SIG-M5 treated with dmso at 0.1 percent for 504 hours (cell line): ENCODE results near the gene CRYBG2.
"Not testable (repeated sequence)": the region's sequence is repeated elsewhere in the genome, so short reads cannot be mapped to it uniquely, and the experiment has no call there.

Experiments
- DNase-seq: peaks from one replicate; lab custom pipeline; 2025; ENCODE audit not compliant: unreplicated experiment; lab: John Stamatoyannopoulos, UW

Gene CRYBG2

DNA sequence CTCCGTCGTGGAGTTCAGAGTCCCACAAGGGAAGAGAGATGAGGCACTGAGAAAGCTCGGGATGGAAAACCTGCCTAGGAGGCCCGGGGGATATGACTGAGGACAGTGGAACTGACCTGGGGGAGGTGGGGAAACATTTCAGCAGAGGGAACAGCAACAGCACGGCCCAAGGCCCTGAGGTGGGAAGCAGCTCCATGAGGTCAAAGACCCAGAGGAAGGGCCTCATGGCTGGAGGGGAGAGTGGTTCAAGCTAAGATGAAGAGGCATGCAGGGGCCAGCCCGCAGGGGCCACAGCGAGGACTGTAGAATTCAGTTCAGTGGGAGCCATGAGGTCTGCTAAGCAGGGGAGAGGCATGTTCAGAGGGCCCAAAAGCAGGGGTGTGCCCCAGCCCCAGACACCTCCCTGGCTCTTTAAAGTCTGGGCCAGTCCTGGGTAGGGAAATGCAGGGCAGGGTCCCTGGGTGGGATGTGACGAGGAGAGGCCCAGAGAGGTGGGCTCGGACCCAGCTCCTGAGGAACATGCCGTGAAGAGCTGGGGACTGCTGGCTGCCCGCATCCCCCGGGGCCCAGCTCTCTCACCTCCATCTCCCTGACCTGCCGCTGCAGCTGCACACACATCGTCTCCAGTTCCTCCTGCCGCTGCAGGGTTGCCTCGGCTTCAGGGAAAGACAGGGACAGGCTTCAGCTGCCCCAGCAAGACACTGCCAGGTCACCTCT is 57.4 kb downstream of the CRYBG2 start:
- DNase-seq = no peak

DNA sequence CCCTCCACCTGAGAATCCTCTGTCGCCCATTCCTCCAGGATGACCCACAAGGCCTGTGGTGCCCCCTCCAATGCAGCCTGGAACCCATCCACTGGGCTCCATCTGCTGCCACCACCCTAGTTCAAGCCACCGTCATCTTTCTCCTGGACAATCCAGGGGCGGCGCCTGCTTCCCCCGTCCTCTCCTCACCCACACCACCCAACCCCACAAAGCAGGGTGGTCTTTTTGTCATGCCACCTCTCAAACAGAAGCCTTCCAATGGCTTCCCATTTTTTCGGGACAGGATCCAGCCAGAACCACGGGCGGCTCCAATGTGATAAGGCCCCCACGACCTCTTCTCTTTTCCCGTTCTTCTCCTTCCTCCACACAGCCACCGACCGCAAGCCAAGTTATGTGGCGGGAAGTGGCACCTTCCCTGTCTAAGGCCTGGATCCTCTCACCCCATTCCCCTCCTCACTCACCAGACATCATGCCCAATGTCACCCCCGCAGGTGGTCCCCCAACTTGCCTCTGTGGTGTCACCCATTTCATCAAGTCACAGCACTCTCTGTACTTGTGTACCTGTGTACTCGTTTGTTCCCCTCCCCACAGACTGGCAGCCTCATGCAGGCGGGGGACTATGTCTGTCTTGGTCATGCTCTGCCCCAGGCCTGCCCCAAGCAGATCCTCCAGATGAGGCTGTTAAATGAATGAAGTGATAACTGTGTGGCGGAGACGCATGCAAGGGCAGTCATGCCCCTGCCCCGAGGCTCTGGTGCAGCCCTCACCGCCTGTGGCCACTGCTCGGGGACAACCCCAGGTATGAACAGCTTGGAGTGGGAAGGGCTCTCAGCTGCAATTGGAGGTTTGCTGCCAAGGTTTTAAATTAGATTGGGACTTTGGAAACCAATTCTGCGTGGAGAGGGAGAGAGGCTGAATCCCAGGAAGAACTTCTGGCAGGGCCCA is 58.5 kb downstream of the CRYBG2 start:
- DNase-seq = no peak

DNA sequence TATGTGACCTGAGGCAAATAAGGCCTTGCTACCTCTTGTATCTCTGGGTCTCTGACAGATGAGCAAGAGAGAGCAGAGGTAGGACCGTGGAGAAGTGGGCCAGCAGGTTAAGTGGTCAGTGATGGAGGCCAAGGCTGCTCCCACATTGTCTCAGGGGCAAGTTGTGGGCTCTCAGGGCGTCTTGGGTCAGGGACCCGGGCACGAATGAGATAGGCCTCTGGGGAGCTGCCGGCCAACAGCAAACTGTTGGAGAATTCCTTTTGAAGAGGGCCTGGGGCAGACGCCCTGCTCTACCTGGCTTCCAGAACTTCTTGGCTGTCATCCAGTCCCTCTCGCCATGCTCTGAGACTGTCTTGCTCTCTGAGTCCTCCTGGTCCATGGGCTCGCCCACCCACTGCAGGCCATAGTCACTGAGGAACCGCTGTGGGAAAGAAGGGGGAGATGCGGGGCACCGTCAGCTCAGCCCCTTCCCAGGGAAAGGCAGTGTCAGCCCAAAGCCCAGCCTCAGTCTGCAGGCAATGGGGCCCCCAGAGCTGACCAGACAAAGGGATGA is 59.9 kb downstream of the CRYBG2 start:
- DNase-seq = no peak

DNA sequence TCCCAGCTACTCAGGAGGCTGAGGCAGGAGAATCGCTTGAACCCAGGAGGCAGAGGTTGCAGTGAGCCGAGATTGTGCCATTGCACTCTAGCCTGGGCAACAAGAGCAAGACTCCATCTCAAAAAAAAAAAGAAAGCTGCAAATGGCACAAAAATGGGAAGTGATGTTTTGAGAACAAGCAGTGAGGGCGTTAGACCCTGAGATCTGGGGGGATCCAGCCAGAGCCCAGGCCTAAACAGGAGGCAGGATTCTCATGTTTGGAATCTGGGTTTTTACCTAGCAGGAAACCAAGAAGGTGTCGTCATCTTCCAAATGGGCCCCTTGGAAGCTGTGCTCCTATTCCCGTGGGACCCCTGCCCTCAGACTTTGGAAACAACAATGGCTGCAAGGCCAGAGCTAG is 61.2 kb downstream of the CRYBG2 start:
- not testable (repeated sequence) for DNase-seq

DNA sequence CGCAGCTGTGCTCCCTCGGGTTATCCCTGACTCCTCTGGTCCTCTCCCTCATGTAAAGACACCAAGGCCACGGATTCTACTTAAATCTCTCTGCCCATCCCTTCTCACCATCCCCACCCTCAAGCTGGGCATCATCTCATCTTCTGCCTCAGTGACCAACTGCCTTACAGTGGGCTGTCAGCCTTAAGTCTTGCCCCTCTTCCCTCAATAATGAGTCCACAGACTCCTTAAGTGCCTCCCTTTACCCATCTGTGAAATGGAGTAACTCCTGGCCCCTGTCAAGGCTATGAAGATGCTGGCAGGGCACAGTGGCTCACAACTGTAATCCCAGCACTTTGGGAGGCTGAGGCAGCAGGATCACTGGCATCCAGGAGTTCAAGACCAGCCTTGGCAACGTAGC is 62.0 kb downstream of the CRYBG2 start:
- no peak for DNase-seq

DNA sequence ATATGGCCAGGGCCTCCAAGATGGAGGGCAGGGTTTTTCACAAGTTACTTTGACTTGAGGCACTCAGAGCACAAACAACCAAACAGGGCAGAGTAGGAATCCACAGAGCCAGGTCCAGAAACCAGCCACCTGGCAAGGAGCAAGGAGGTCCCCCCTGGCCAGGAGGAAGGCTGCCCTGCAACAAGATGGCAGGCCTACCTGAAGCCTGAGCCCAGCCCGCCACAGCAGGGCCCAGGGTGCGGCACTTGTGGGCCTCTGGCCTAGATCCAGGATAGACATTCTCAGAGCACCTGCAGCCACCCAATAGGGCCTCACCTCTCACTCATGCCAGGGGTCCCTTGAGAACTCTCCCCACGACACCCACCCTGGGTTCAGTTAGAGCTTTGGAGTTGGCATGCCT is 62.5 kb downstream of the CRYBG2 start:
- DNase-seq = no peak

DNA sequence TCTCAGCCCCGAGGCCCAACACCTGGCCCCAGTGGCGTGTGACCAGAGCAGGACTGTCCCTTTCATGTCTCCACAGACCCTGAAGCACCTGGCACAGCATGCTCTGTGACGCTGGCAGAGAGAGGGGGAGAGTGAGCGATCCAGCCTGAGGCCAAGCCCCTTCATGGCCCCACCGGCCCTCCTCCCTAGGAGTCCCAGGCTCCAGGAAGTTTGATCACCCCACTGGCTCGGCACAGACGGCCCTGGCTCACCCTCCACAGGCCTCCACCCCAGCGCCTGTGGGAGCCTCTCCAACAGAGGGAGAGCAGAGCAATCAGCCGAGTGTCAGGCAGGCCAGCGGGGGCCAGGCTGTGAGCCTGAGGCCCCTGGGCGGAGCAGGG is 63.1 kb downstream of the CRYBG2 start:
- DNase-seq = no peak

DNA sequence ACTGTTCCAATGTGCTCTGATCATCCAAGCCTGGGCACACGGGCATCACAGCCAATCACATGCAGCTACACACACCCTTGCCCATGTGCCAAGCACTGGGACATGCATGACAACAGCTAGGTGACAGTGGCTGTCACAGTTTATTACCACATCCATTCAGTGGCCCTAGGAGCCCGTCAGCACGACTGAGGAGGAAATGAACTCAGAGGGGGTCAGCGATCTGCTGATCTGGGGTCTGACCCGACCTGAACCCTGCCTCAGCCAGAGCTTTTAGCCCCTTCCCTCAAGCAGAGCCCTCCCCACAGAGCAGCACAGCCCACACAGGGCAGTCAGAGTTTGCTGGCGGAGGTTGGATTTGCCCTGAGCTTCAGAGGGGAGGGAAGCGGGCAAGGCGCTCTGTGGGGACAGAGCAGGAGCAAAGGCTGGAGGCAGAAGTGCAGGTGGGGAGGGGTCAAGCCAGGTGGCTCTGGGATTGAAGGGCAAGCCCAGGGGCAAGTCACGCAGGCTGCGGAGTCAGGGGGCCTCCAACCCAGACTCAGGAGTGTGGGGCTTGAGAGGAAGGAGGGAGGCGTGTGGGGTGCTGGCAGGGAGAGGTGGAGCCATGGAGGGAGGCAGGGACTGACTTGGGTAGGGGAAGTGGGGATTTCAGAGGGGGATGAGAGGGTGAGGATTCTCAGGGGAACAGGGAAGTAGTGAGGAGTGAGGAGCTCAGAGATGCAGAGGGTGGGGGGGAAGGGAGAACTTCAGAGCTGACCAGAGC is 63.6 kb downstream of the CRYBG2 start:
- DNase-seq = peak; percentile 74

DNA sequence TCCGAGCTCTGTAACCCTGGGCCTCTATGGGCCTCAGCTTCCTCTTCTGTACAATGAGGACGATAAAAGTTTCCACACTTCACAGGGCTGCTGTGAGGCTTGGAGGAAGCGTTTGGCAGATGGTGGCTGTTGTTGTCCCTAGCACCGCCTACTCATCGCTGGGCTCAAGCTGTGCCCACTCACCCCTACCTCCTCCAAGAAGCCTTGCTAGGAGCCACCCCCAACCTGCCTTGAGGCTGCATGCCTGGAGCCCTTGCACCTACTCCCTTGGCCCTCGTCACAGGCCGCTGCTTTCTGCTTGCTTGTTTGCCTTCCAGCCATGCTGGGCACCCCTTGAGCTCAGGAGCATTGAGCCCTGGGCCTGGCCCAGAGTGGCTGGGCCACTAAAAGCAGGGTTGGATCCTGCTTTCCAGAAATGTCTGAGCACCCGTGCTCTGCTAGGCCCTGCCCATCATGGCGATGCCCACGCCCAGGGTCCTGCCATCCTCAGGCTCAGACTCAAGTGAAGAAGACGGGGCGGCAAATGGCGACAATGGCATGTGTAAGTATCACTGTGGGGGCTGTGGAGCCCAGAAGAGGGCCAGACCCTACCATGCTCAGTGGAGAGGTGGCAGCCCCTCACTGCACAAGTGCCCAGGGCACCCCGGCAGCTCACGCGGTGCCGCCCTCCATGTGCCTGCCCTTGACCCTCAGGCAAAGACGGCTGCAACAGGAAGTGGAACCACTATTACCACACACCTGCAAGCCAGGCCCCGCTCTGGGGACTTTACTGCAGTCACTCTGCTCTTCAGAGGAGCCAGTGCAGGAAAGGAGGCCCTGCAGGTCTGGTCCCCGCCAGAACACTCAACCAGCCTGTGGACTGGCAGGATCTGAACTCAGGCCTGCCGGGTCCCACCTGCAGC is 64.5 kb downstream of the CRYBG2 start:
- DNase-seq = peak; percentile 91

DNA sequence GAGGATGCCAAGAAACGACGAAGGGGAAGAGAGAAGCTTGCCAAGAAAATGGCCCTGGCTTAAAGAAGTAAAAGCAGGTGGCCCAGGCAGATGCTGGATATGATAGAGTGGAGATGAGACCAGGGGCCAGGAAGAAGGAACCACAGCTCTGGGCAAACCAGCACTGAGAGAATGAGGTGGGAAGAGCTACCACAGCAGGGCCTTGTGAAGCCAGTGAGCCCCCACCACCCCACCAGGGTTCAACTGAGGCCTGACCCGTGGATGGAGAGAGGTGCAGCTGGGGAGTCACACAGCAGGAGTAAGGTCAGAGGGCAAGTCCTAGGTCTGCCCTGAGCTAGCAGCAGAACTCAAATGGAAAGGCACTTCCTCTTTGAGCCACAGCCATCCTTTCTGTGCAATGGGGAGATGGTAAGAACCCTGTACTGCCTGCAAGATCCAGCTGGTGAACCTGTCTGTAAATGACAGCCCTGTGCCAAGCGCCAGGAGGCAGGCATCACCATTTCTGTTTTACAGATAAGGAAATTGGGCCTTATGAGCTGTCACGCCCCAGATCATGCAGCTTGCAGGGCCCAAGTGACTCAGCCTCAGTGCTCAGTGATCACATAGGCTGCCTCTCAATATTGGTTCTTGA is 65.5 kb downstream of the CRYBG2 start:
- DNase-seq = peak; percentile 69

DNA sequence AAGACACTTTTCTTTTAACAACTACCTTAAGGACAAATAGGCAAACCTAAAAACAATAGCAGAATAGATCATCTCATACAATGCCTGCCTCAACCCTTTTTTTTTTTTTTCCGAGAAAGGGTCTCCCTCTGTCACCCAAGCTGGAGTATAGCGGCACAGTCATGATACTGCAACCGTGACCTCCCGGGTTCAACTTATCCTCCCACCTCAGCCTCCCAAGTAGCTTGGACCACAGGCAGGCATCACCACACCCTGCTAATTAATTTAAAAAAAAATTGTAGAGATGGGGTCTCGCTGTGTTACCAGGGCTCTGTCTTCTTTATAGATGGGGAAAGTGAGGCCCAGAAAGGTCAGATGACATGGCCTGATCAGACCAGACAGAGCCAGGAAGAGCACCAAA is 66.1 kb downstream of the CRYBG2 start:
- no peak for DNase-seq

DNA sequence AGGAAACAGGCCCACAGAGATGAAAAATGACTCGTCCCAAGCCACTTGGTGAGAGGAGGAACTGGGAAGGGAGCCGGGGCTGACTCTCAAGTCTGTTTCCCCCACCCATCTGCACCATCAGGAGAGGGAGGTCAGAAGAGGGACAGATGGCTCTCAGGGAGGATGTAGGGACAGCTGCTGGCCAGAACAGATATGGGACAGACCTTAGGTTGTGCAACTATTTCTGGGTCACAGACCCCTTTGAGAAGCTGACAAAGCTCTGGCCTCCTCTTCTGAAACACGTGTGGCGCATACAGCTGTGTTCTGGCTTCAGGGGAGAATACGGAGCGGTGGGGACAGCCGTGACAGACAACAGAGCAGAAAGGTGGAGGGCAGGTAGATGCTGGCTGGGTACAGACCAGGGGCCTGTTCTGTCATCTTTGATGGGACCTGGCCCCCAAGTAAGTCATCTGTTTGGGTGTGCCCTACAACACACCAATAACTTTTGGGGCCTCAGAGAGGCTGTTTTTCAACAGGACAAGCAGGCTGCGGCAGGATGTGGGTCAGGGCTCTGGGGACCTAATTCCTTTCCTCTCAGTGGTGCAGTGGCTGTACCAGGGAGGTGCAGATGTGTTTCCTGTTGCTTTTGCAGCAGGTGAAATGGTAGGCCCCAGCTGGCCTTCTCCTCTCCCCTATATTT is 66.8 kb downstream of the CRYBG2 start:
- DNase-seq = peak; percentile 27

DNA sequence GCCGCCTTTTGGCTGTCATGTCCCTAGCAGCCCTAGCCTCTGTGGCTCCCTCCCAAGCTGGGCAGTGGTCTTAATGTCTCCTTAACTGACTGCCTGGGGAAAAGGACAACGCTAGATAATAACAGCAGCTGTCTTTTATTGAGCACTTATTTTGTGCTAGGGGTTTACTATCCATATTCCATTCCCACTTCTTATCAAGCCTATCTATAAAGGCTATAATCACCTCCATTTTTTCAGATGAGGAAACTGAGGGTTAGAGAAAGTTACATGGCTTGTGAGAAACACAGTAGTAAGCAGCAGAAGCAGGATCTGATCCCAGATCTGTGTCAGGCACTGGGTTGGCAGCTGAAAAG is 67.9 kb downstream of the CRYBG2 start:
- no peak for DNase-seq

DNA sequence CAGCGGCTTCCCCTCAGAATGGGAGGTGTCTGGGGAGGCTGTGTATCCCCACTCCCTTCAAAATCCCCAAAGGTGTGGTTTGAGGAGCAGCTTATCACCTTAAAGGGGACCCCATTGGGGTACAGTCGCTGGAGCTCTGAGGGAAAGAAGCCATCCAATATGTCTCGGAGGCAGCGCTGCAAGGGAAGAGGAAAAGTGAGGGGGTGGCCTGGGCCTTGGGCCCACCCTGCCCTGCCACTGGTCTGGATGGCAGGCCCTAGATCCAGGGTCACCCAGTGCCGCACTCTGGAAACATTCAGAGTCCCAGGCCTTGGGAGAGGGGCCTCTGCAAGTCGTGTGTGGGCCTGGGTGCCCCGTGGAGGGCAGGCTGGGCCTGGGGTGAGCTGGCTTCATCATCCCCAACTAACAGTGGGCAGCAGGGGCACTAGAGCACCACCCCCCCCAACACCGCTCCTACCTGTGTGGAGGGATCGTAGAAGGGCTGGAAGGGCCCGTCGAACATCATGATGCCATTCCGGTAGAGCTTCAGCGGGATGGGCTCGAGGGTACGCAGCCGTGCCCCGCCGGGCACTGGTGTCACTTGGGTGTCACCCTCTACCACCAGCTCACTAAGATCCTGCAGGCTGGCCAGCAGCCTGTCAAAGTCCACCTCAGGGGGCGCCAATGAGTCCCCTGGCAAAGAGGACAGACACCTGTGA is 68.4 kb downstream of the CRYBG2 start:
- DNase-seq = no peak

DNA sequence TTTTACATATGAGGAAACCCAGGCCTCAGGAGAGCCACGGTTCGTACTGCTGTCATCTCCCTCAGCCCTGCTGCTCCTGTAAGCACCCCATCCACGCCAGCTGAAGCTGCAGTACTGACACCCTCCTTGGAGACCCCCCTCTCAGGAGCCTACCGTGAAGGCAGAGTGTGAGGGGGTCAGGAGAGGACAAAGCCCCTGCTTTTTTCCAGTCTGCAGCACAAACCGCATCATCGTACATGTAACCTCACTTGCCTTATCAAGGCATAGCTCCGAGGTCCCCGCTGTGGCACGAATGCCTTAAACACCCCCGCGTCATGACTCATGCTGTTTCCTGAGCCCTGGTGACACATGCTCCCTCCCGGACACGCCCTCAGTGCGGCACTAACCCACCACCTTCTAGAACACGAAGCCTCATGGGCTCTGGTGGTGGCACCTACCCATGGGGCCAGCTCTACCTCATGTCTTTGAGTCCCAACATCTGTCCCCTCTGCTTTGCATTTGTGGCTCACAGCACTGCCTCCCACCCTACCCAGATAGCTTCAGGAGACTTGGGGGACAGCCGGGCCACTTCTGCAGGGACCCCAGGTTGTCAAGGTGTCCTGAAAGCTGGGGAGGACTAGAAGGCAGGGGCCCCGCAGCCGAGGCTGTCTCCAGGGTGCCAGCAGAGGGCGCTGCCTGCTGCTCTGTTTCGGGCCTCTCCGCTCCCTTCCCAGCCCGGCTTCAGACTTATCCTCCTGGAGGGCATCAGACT is 69.2 kb downstream of the CRYBG2 start:
- DNase-seq = peak; percentile 92

DNA sequence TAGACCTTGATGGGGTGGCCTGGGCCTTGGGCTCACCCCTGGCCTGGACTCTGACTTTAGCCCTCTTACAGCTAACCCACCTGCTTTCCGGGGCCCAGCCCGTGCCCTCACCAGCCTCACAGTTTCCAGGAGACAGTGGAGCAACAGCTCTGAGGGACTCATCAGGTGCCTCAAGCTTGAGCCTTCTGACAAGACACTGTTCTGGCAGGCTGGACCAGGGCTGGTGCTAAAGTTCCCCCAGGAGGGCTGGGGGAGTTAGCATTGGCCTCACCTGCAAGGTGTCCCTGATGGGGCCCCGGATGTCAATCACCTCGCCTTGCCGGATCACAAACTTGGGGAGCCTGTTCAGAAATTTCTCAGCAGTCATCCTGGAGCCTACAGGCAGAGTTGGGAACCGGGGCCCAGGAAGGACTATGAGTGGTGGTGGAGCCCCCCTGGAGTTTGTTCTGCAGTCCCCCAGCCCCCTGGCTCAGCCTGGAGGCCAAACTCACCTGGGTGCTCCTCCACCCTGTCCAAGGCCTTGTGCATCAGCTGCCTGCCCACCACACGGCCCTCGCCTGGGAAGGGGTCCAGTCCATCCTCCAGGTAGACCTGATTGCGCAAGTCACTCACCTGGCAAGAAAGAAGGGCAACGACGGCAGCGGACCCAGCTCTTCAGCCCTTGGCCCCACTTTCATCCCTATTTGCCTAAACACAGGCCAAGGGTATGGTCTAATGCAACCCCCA is 69.9 kb downstream of the CRYBG2 start:
- no peak for DNase-seq

DNA sequence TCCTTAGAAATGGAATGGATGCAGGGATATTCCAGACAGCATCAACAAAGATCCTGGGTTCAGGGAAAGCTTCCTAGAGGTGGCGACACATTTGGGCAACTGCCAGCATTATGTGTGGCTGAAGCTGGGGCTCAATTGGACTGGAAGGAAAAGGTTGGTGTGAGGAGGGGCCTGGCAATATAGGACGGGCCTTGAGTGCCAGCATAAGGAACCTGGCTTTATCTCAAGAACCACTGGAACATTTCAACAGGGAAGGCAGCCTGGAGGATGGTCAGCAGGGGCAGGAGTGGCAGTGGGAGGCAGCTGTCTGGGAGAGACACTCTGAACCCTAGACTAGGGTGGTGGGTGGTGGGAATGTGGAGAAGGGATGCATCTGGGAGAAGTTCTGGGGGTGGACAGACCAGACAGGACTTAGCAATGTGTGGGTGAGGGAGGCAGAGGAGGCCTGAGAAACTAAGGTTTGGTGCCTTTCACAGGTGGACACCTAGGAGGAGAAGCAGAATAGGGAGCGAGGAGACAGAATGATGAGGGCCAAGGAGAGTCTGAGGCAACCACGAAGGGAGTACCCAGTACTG is 70.6 kb downstream of the CRYBG2 start:
- no peak for DNase-seq
